ENCODE measurements around the gene CAGE1. TPM values are rescaled to one million over a fixed set of nuclear protein-coding genes. Genes with fewer than 3 reads are reported as not detected.
"Not testable (repeated sequence)": the region's sequence is repeated elsewhere in the genome, so short reads cannot be mapped to it uniquely, and the experiment has no call there.

CAGE1 gene
- total RNA-seq, 2 donors from 2014 or later = 0.26 TPM; not detected in 1

- H3K9me3 ChIP-seq = no peaks in the 10 kb centered on the region
- H3K4me1 ChIP-seq = no peaks in the 10 kb centered on the region
- no peak overlapping the region for H3K27ac ChIP-seq
- H3K4me3 ChIP-seq = no peak overlapping the region
- no peaks in the 10 kb centered on the region for H3K36me3 ChIP-seq (replicated peaks in 1 of 2; ENCODE audit: insufficient read depth in 1 of 2, low read depth in 2 of 2)
- 79 to 80% methylated on average over 3 of the region's 3 CpGs for WGBS, 2 donors
- intact Hi-C loops (cut with DNase I) = no loop called here
- no peak for ATAC-seq
- TF ChIP-seq POLR2A (IDR thresholded peaks at IDR 0.05) (no peak), CTCF (IDR thresholded peaks at IDR 0.05) (no peak)
- no peak for DNase-seq
- H3K27me3 ChIP-seq = no peaks in the 10 kb centered on the region
Observed at GRCh38 chr6:7325750-7326149, 63.8 kb downstream of the CAGE1 start.

GRCh38 chr6:7324520-7324919, 65.0 kb downstream of the CAGE1 start:
- no peak for ATAC-seq
- H3K27ac ChIP-seq = peak overlapping the region in 1 of 4 donors; percentile 64
- no peaks in the 10 kb centered on the region for H3K9me3 ChIP-seq
- peak in 1 of 4 donors; percentile 61 for DNase-seq
- TF ChIP-seq POLR2A (IDR thresholded peaks at IDR 0.05) = no peak
- intact Hi-C loops (cut with DNase I) = no loop called here
- 66 to 79% methylated on average over 7 of the region's 7 CpGs for WGBS, 2 donors
- H3K4me1 ChIP-seq = no peaks in the 10 kb centered on the region
- no peaks in the 10 kb centered on the region for H3K36me3 ChIP-seq (replicated peaks in 1 of 2; ENCODE audit: insufficient read depth in 1 of 2, low read depth in 2 of 2)
- H3K4me3 ChIP-seq = no peak overlapping the region
- no peaks in the 10 kb centered on the region for H3K27me3 ChIP-seq

- intact Hi-C loops (cut with DNase I) = no loop called here
- no peak for ATAC-seq
Observed at GRCh38 chr6:7323074-7323473, 66.5 kb downstream of the CAGE1 start.

GRCh38 chr6:7321866-7322265, 67.7 kb downstream of the CAGE1 start:
- DNase-seq; H3K9me3 ChIP-seq; H3K36me3 ChIP-seq (replicated peaks in 1 of 2; ENCODE audit: insufficient read depth in 1 of 2, low read depth in 2 of 2); H3K27me3 ChIP-seq; H3K4me1 ChIP-seq; H3K27ac ChIP-seq; H3K4me3 ChIP-seq; intact Hi-C loops (cut with DNase I); ATAC-seq: not testable (repeated sequence)
- WGBS, 2 donors = 77 to 86% methylated on average over 6 of the region's 6 CpGs

More at GRCh38 chr6:7323074-7323473, 66.5 kb downstream of the CAGE1 start:
- no peak for TF ChIP-seq POLR2A (IDR thresholded peaks at IDR 0.05)
- TF ChIP-seq CTCF (IDR thresholded peaks at IDR 0.05) = no peak
- Histone ChIP-seq H3K27ac (no peak overlapping the region), H3K36me3 (replicated peaks in 1 of 2; ENCODE audit: insufficient read depth in 1 of 2, low read depth in 2 of 2) (no peaks in the 10 kb centered on the region), H3K4me3 (no peak overlapping the region), H3K4me1 (no peaks in the 10 kb centered on the region), H3K9me3 (no peaks in the 10 kb centered on the region), H3K27me3 (no peaks in the 10 kb centered on the region)
- no peak for DNase-seq

- H3K4me3 ChIP-seq; DNase-seq; H3K9me3 ChIP-seq; H3K36me3 ChIP-seq (replicated peaks in 1 of 2; ENCODE audit: insufficient read depth in 1 of 2, low read depth in 2 of 2); H3K4me1 ChIP-seq; H3K27ac ChIP-seq; intact Hi-C loops (cut with DNase I); ATAC-seq; H3K27me3 ChIP-seq: not testable (repeated sequence)
- 86 to 92% methylated on average over 2 of the region's 2 CpGs for WGBS, 2 donors
Observed at GRCh38 chr6:7319406-7319805, 70.1 kb downstream of the CAGE1 start.

GRCh38 chr6:7317538-7317937, 72.0 kb downstream of the CAGE1 start:
- no peak for ATAC-seq
- no peak for TF ChIP-seq CTCF (IDR thresholded peaks at IDR 0.05)
- no peak for TF ChIP-seq POLR2A (IDR thresholded peaks at IDR 0.05)
- Histone ChIP-seq H3K27ac (no peak overlapping the region), H3K4me1 (peaks cover 5% of the 10 kb centered on the region), H3K36me3 (replicated peaks in 1 of 2; ENCODE audit: insufficient read depth in 1 of 2, low read depth in 2 of 2) (no peaks in the 10 kb centered on the region), H3K4me3 (no peak overlapping the region), H3K9me3 (no peaks in the 10 kb centered on the region), H3K27me3 (no peaks in the 10 kb centered on the region)
- no peak for DNase-seq
- WGBS, 2 donors = 85 to 86% methylated on average over 9 of the region's 9 CpGs
- intact Hi-C loops (cut with DNase I) = no loop called here

All from body of pancreas (tissue), 4 donors.